ENCODE results near the gene THSD4. TPM values are rescaled to one million over a fixed set of nuclear protein-coding genes. Genes with fewer than 3 reads are reported as not detected.

THSD4 gene
- total and polyA plus RNA-seq, 2 donors: 23.9 to 75.1 TPM

GRCh38 chr15:71291723-71292122 is 176.5 kb downstream of the THSD4 start:
- Histone ChIP-seq H3K4me1 (ENCODE audit: insufficient read depth) (no peaks in the 10 kb centered on the region), H3K27ac (ENCODE audit: low read depth) (no peak overlapping the region), H3K36me3 (ENCODE audit: insufficient read depth) (no peaks in the 10 kb centered on the region), H3K4me3 (ENCODE audit: low read depth, low read length) (no peak overlapping the region)
- 94% methylated on average over 1 of the region's 1 CpG for WGBS
- DNase-seq (ENCODE audit: extremely low spot score): no peak

DNA sequence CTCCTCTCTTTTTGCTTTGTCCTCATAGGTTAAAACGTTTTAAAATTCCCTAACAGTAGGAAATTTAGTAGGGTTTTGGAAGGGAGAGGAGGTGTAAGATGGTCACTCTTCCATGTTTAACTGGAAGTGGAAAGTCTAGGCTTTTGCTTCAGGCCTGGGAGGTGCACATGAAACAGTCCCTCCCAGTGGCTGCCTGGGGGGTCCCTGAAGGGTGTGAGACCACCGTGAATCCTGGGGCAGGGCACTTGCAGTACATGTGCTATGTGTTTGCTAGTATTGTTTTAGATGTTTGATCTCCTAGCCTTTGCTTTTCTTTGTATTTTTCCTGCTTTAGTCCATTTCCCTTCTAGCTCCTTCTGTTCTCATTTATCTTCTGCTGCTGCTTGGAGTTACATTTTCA is 178.5 kb downstream of the THSD4 start:
- 40% methylated on average over 2 of the region's 2 CpGs for WGBS
- Histone ChIP-seq H3K4me3 (ENCODE audit: low read depth, low read length) (no peak overlapping the region), H3K36me3 (ENCODE audit: insufficient read depth) (no peaks in the 10 kb centered on the region), H3K4me1 (ENCODE audit: insufficient read depth) (no peaks in the 10 kb centered on the region), H3K27ac (ENCODE audit: low read depth) (no peak overlapping the region)
- no peak for DNase-seq (ENCODE audit: extremely low spot score)

GRCh38 chr15:71294251-71294910 is 179.1 kb downstream of the THSD4 start:
- H3K36me3 ChIP-seq (ENCODE audit: insufficient read depth): no peaks in the 10 kb centered on the region
- WGBS: 59% methylated on average over 12 of the region's 12 CpGs
- no peak overlapping the region for H3K27ac ChIP-seq (ENCODE audit: low read depth)
- H3K4me1 ChIP-seq (ENCODE audit: insufficient read depth): no peaks in the 10 kb centered on the region
- no peak overlapping the region for H3K4me3 ChIP-seq (ENCODE audit: low read depth, low read length)
- DNase-seq (ENCODE audit: extremely low spot score): no peak

- no peaks in the 10 kb centered on the region for H3K36me3 ChIP-seq (ENCODE audit: insufficient read depth)
- H3K4me3 ChIP-seq (ENCODE audit: low read depth, low read length): no peak overlapping the region
- no peak for DNase-seq (ENCODE audit: extremely low spot score)
- H3K4me1 ChIP-seq (ENCODE audit: insufficient read depth): no peaks in the 10 kb centered on the region
- H3K27ac ChIP-seq (ENCODE audit: low read depth): no peak overlapping the region
- WGBS: 46% methylated on average over 6 of the region's 6 CpGs
Observed at GRCh38 chr15:71294911-71295602, 179.8 kb downstream of the THSD4 start.

GRCh38 chr15:71295603-71296314 is 180.5 kb downstream of the THSD4 start:
- Histone ChIP-seq H3K4me3 (ENCODE audit: low read depth, low read length) (no peak overlapping the region), H3K36me3 (ENCODE audit: insufficient read depth) (no peaks in the 10 kb centered on the region), H3K4me1 (ENCODE audit: insufficient read depth) (no peaks in the 10 kb centered on the region), H3K27ac (ENCODE audit: low read depth) (no peak overlapping the region)
- 50% methylated on average over 3 of the region's 3 CpGs for WGBS
- DNase-seq (ENCODE audit: extremely low spot score): no peak

GRCh38 chr15:71296315-71296679 is 181.0 kb downstream of the THSD4 start:
- 52% methylated on average over 8 of the region's 8 CpGs for WGBS

DNA sequence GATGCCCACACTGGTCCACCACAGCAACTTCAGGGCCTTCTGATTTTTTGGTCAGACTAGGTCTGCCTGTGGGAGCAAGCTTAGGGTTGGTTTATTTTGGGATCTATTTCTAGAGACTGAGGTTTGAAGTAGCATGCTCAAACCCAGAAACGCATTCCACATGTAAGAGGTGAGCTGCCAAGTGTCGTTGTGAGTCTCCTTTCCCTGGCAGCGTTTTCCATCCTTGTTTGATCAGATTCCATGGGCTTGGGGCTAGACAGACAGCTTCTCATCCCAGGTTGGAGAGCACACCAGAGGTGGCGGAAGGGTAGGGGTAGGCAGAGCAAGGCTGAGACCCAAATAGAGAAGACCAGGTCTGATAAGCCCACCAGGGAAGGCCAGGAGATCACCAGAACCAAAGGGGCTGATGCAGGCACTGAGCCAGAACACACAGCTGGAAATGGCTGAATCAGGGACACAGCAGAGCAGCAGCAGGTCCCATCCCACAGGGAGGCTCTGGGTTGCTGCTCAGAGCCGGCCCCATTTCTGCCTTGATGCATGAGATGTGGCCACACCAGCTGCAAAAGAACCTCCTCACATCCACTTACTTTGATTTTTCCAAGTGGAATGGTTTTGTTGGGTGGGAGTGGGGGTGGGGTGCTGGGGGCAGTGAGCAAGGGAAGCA is 186.8 kb downstream of the THSD4 start:
- H3K4me1 ChIP-seq (ENCODE audit: insufficient read depth): no peaks in the 10 kb centered on the region
- WGBS: 57% methylated on average over 5 of the region's 5 CpGs
- no peaks in the 10 kb centered on the region for H3K36me3 ChIP-seq (ENCODE audit: insufficient read depth)
- DNase-seq (ENCODE audit: extremely low spot score): no peak
- no peak overlapping the region for H3K27ac ChIP-seq (ENCODE audit: low read depth)
- H3K4me3 ChIP-seq (ENCODE audit: low read depth, low read length): no peak overlapping the region

More at GRCh38 chr15:71296315-71296679, 181.0 kb downstream of the THSD4 start:
- Histone ChIP-seq H3K4me1 (ENCODE audit: insufficient read depth) (no peaks in the 10 kb centered on the region), H3K27ac (ENCODE audit: low read depth) (no peak overlapping the region), H3K4me3 (ENCODE audit: low read depth, low read length) (no peak overlapping the region), H3K36me3 (ENCODE audit: insufficient read depth) (no peaks in the 10 kb centered on the region)
- DNase-seq (ENCODE audit: extremely low spot score): no peak

GRCh38 chr15:71302861-71303410 is 187.7 kb downstream of the THSD4 start:
- DNase-seq (ENCODE audit: extremely low spot score): no peak
- H3K27ac ChIP-seq (ENCODE audit: low read depth): no peak overlapping the region
- no peak overlapping the region for H3K4me3 ChIP-seq (ENCODE audit: low read depth, low read length)
- H3K4me1 ChIP-seq (ENCODE audit: insufficient read depth): no peaks in the 10 kb centered on the region
- no peaks in the 10 kb centered on the region for H3K36me3 ChIP-seq (ENCODE audit: insufficient read depth)
- WGBS: 63% methylated on average over 6 of the region's 6 CpGs

DNA sequence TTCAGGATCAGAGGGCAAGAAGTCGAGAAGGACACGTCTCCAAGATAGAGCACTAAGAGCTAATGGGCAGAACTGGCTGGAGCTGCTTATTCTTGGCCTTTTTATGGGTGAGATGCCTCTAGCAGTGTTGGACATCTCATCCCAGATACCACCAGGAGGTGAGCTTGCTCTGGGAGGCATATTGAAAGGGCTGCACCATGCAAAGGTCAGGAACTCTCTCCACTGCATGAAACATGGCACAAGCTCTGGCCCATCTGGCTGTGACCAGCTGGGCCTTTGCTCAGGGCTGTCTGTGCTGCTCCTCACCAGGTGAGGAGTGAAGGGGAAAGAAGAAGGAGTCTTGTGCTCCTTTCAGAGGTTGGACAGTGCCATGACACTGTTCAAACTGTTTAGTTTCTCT is 188.7 kb downstream of the THSD4 start:
- H3K4me3 ChIP-seq (ENCODE audit: low read depth, low read length): no peak overlapping the region
- no peak overlapping the region for H3K27ac ChIP-seq (ENCODE audit: low read depth)
- no peak for DNase-seq (ENCODE audit: extremely low spot score)
- H3K36me3 ChIP-seq (ENCODE audit: insufficient read depth): no peaks in the 10 kb centered on the region
- 100% methylated on average over 2 of the region's 2 CpGs for WGBS
- no peaks in the 10 kb centered on the region for H3K4me1 ChIP-seq (ENCODE audit: insufficient read depth)

- no peaks in the 10 kb centered on the region for H3K4me1 ChIP-seq (ENCODE audit: insufficient read depth)
Observed at GRCh38 chr15:71304681-71305080, 189.4 kb downstream of the THSD4 start.

GRCh38 chr15:71306538-71306937 is 191.3 kb downstream of the THSD4 start:
- DNase-seq (ENCODE audit: extremely low spot score): no peak
- Histone ChIP-seq H3K4me1 (ENCODE audit: insufficient read depth) (no peaks in the 10 kb centered on the region), H3K36me3 (ENCODE audit: insufficient read depth) (no peaks in the 10 kb centered on the region), H3K27ac (ENCODE audit: low read depth) (no peak overlapping the region), H3K4me3 (ENCODE audit: low read depth, low read length) (no peak overlapping the region)

More at GRCh38 chr15:71304681-71305080, 189.4 kb downstream of the THSD4 start:
- no peak for DNase-seq (ENCODE audit: extremely low spot score)
- H3K27ac ChIP-seq (ENCODE audit: low read depth): no peak overlapping the region
- 83% methylated on average over 4 of the region's 4 CpGs for WGBS
- no peak overlapping the region for H3K4me3 ChIP-seq (ENCODE audit: low read depth, low read length)
- no peaks in the 10 kb centered on the region for H3K36me3 ChIP-seq (ENCODE audit: insufficient read depth)

GRCh38 chr15:71312194-71312708 is 197.0 kb downstream of the THSD4 start:
- Histone ChIP-seq H3K27ac (ENCODE audit: low read depth) (no peak overlapping the region), H3K36me3 (ENCODE audit: insufficient read depth) (no peaks in the 10 kb centered on the region), H3K4me3 (ENCODE audit: low read depth, low read length) (no peak overlapping the region), H3K4me1 (ENCODE audit: insufficient read depth) (no peaks in the 10 kb centered on the region)
- WGBS: 94% methylated on average over 8 of the region's 8 CpGs
- no peak for DNase-seq (ENCODE audit: extremely low spot score)

DNA sequence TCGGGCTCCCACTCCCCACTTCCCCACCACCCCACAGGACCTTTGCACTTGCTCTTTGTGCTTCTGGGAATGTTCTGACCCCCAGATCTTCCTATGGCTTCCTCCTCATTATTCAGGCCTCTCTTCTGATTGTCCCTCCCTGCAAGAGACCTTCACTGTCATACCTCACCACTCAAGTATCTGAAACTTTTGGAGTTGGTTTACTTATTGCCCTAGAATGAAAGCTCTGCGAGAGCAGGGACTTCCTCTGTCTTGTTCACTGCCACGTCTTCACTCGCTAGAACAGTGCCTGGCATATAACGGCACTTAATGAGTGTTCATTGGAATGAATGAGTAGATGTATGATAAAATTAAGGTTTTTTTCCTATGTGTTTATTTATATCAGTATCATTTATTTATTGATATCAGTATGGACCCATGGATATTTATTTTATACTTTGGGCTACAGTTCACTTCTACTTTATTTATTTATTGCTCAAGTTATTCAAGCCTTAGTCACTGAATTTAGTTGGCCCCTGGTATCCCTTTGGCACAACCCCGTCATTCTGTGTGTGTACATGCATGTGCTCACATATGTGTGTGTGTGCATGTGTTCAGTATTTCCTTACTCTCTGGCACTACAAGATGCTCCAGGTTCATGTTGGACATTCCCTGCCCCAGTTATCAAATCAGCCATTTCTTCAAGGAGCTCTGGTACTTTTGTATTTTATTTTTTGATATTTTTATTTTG is 197.6 kb downstream of the THSD4 start:
- Histone ChIP-seq H3K36me3 (ENCODE audit: insufficient read depth) (no peaks in the 10 kb centered on the region), H3K27ac (ENCODE audit: low read depth) (no peak overlapping the region), H3K4me3 (ENCODE audit: low read depth, low read length) (no peak overlapping the region), H3K4me1 (ENCODE audit: insufficient read depth) (no peaks in the 10 kb centered on the region)
- DNase-seq (ENCODE audit: extremely low spot score): no peak
- 83% methylated on average over 6 of the region's 6 CpGs for WGBS
